Sciatic nerve (tissue), 2 donors: ENCODE measurements around the gene TNNC1. TPM values are rescaled to one million over a fixed set of nuclear protein-coding genes. Genes with fewer than 3 reads are reported as not detected.

Source experiments
- ATAC-seq: fragments of 200-7000 bp; cut with Tn5 transposase; one replicate; pipeline ENCODE4 v1.9.1; 2020; ENCODE audit warnings: mild to moderate bottlenecking, moderate library complexity
- DNase-seq: peaks from one replicate; pipeline ENCODE4 v3.0.0-alpha.2; 2020; ENCODE audit warnings: low spot score
- intact Hi-C: fragments of 100-400 bp; cut with DNase I; formaldehyde crosslinking; loops from one replicate; pipeline ENCODE4 v1.14.2; 2022
- total RNA-seq: library from RNA; stranded (reverse); fragmentation: NEBNext Ultra II Directional; extraction: Animal tissue kit (Norgen Biotek cat#: 25700); gene quantifications from one replicate; pipeline ENCODE4 v1.2.1, GENCODE V29; 2021
- donor health status: DM: no; HTN: no; CAD: no.
- donor health status: DM: no; HTN: no; CAD: no.

TNNC1 gene
- total RNA-seq, 1 donor from 2014 or later, result 205 TPM

- ATAC-seq, result no peak
- intact Hi-C loops, result no loop called here
- no peak for DNase-seq
Measured at GRCh38 chr3:52487050-52487787, 33.4 kb upstream of the TNNC1 start.

DNA sequence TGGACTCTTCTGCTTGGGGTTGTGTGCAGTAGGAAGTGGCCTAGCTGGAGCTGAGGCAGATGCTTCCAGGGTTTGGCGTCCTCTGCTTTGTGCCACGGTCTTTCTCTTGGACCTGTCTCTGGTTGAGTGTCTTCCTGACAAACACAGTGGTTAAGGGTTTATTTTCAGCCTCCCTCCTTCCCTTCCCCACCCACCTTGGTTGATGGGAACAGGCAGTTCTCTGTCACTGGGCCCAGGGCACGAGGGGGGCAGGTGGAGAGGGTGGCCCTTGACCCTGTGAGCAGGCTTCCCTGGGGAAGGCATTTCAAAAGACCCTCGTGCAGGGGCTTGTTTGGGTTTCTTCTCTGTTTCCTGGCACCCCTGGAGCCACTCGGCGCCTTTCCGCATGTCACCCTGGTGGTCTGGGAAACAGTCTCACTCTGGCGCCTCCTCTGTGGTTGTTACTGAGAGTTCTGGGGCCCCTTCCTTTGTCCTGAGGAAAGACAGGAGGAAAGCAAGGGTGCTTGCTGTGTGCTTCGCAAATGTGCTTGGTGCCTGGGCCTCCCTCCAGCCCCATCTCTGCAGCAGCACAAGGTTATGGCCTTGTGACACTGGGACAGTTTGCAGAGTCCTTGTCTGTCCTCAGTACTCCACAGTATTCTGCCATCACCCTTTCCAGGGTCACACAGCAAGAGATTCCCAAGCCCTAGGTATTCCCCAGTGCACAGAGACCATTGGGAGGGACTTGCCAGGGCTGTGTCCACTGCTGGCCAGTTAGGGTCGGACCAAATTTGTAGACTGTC is 31.0 kb upstream of the TNNC1 start:
- intact Hi-C loops, result no loop called here
- DNase-seq (no peak), ATAC-seq (peak; percentile 8)

GRCh38 chr3:52483577-52484381 is 29.9 kb upstream of the TNNC1 start:
- ATAC-seq, result peak; percentile 44
- intact Hi-C loops, result no loop called here
- DNase-seq, result no peak

DNA sequence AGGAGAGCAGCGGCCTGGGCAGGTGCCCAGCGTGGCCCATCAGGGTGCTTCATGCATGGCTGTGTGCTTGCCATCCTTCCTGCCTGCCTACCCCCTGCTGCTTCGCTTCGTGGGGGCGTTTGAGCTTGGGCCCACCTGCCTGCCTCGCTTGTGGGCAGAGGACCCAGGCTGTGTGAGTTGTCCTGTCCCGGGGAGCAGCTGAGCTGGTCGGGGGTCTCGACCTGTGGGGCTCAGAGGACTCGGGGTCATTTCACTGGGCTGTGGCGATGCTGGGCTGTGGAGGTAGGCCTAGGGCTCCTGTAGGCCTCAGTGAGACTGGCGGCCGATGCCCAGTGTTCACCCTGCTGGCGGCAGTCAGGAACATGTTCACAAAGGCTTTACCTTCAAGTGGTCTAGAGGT is 29.2 kb upstream of the TNNC1 start:
- intact Hi-C loops, result no loop called here
- DNase-seq, result no peak
- no peak for ATAC-seq

- DNase-seq, result no peak
- intact Hi-C loops, result no loop called here
- ATAC-seq, result no peak
Measured at GRCh38 chr3:52481819-52482521, 28.1 kb upstream of the TNNC1 start.

DNA sequence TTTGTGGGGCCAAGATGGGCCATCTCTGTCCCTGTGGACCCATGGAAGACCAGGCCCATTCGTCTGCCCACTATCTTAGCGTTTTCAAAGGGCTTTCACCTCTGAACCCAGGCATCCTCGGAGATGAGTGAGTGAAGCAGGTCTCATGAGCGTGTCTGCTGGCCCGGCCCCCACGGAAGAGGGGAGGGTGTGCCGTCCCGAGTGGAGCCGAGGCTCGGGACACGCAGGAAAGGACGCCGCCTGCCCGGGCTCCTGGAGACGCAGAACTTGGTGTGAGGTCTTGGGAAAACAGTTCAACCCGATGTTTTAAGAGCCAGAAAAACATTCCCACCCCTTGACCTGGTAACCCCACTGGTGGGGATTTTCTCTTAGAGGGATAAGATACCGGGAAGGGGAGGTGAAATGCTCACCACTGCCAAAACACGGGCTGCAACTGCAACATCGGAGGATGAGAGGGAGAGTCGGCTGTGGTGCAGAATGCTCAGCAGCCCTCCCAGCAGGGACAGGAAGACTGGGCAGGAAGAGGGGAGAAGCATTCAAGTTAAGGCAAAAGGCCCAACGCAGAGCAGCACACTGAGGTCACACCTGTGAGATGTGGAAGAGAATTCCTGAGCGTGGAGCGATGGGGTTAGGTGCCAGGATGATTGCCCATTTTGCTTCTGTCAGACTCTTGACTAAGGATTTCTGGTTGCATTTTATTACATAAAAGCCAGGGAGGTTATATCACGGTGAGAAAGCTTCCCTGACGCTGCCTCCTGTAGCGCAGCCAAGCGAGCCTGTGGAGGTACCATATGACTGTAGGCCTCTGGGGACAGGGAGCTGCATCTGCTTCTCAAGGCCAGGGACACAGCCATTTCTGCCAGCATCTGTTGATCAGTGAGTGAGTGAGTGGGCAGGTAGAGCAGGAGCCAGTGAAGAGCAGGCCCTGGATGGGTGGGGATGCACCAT is 27.2 kb upstream of the TNNC1 start:
- no peak for DNase-seq
- intact Hi-C loops, result no loop called here
- peak; percentile 63 for ATAC-seq

DNA sequence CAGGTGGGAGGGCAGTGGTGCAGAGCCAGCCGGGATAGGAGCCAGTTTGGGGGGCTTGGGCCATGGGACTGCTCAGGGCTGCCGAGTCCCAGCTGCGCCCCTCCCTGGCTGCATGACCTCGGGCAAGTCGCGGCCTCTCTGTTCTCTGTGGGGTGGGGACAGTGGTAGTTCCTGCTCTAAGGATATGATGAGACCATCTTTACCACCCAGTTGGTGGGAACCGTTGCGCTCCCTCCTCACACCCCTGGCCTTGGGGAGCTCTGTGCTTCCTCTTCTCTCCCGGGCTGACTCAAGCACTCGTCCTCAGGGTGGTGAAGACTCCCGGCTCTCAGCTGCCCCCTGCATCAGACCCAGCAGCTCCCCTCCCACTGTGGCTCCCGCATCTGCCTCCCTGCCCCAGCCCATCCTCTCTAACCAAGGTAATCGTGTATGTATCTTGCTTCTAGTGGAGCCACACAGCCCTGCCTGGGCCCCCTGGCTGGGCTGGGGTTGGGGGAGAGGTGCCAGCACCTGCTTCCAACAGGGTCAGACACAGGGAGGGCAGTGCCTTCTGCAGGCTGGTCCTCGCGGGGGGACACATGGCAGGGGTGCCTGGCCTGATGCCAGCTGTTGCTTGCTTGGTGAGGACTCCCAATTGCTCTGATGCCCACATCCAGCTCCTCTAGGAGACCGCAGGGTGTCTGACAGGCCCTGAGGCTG is 26.2 kb upstream of the TNNC1 start:
- no peak for DNase-seq
- intact Hi-C loops, result no loop called here
- ATAC-seq, result no peak

- intact Hi-C loops, result no loop called here
- ATAC-seq, result no peak
- DNase-seq, result no peak
Measured at GRCh38 chr3:52479037-52479876, 25.4 kb upstream of the TNNC1 start.

GRCh38 chr3:52477796-52478095 is 23.9 kb upstream of the TNNC1 start:
- intact Hi-C loops, result no loop called here
- no peak for ATAC-seq
- DNase-seq, result no peak

DNA sequence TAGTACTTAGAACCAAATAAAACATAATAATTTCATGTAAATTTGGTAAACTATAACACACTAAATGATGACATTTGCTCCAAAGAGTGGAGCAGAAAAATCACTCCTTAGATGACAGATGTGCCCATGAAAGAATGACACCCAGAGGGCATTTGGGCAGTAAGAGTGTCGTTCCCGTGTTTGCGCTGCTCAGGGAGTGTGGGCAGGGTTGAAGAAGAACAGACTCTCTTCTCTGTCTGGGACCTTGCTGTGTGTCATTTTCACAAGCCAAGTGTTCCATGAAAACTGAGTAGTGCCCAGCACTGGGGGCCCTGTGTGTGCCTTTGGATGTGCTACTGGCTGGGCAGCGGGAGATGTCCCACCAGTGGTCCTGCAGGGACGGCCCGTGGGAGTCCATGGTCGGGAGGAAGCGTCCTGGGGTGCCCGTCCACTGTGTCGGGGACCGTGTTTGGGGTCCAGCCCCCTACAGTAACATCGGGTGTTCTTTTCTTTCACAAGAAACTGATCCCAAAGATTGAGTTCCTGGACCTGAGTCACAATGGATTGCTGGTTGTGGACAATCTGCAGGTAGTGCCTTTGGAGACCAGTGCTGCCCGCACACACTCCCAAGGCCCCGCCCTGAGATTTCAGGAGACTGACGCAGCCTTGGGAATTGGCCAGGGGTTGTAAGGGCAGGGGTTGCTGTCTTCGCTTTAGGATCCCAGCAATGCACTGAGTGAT is 23.4 kb upstream of the TNNC1 start:
- intact Hi-C loops, result no loop called here
- DNase-seq (no peak), ATAC-seq (no peak)

DNA sequence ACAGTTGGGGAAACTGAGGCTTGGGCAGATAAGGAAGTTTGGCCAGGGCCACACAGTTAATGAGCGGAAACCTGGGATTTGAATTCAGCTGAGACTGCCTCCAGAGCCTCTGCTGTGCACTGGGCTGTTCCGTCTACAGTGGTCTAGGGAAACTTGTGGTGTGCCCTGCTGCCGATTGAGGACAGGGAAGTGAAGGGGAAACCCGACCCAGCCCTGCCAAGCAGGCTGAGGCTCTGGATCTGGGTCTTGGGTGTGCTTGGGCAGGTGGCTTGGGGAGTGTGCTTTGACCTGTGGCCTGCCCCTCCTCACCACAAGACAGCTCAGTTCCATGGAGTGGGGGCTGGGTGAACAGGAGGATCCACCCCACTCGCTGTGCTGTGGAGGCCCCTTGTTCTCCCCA is 19.2 kb upstream of the TNNC1 start:
- DNase-seq, result no peak
- ATAC-seq, result peak; percentile 7
- intact Hi-C loops, result no loop called here

- intact Hi-C loops, result no loop called here
- no peak for ATAC-seq
- DNase-seq, result no peak
Measured at GRCh38 chr3:52472239-52473000, 18.6 kb upstream of the TNNC1 start.

- ATAC-seq, result peak; percentile 70
- DNase-seq, result peak; percentile 83
- intact Hi-C loops, result no loop called here
Measured at GRCh38 chr3:52471371-52472238, 17.8 kb upstream of the TNNC1 start.

- DNase-seq (no peak), ATAC-seq (no peak)
- intact Hi-C loops, result no loop called here
Measured at GRCh38 chr3:52470920-52471319, 17.1 kb upstream of the TNNC1 start.

DNA sequence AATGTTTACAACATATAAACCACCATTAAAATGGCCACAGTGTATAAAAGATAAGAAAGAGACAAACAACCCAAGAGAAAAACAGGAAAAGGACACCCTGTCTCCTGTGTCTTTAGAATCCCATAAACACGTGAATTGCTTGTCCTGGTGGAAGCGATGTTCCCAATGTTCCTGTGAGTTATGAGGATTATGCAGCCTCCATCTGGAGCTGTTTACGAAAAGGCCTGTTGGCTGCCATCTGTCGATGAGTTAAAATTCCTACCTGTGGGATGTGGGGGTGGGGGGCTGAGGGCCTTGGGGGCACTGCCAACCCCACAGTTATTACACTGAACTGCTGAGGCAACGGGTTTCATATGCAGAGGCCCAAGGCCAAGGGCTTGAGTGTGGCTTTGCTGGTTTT is 15.2 kb upstream of the TNNC1 start:
- DNase-seq, result no peak
- ATAC-seq, result no peak

More for the DNA sequence above, 15.2 kb upstream of the TNNC1 start:
- intact Hi-C loops, result no loop called here
